PC-9 (cell line): Measurements from ENCODE around the gene NHS. TPM values are rescaled to one million over a fixed set of nuclear protein-coding genes. Genes with fewer than 3 reads are reported as not detected.

Source experiments
- BruUV-seq: library from RNA; stranded (reverse); fragments of 400-500 nt; replicated peaks from 2 replicates; lab custom pipeline; 2021; lab: Mats Ljungman, UMichigan
- CTCF ChIA-PET: fragments of 300-600 bp; sonication (Branson Sonifier 250); formaldehyde crosslinking; loops from one replicate; lab custom pipeline; 2022; ENCODE audit warnings: antibody characterized with exemption; lab: Charles Lee
- POLR2A ChIA-PET: fragments of 300-600 bp; sonication (Branson Sonifier 250); formaldehyde crosslinking; loops from one replicate; lab custom pipeline; 2022; ENCODE audit warnings: antibody characterized with exemption; ENCODE audit not compliant: unreplicated experiment; lab: Charles Lee
- DNase-seq, 2 experiments: peaks; one replicate each; pipeline versions ENCODE4 v3.0.0 to v3.0.0-alpha.2; 2015 to 2022; ENCODE audit warnings: mixed read lengths in 1 of 2
- H2AFZ ChIP-seq: fragments of 200-600 bp; sonication (generic); 2 replicates; pipeline ENCODE4 v1.8.1; 2017; ENCODE audit warnings: antibody characterized with exemption
- H3F3A ChIP-seq: fragments of 200-600 bp; sonication (generic); 2 replicates; pipeline ENCODE4 v1.8.1; 2017; ENCODE audit warnings: antibody characterized with exemption, mild to moderate bottlenecking, low read depth; ENCODE audit not compliant: insufficient read depth
- H3K27ac ChIP-seq: fragments of 200-600 bp; sonication (generic); 2 replicates; pipeline ENCODE4 v1.6.1; 2016; ENCODE audit warnings: mixed run types
- H3K27me3 ChIP-seq: fragments of 200-600 bp; sonication (generic); 2 replicates; pipeline ENCODE4 v1.6.1; 2016; ENCODE audit warnings: low read depth, mixed run types; ENCODE audit not compliant: insufficient read depth
- H3K36me3 ChIP-seq: fragments of 200-600 bp; sonication (generic); 2 replicates; pipeline ENCODE4 v1.6.1; 2016; ENCODE audit warnings: low read depth, mixed run types
- H3K4me1 ChIP-seq: fragments of 200-600 bp; sonication (generic); replicated peaks from 2 replicates; pipeline ENCODE4 v1.6.1; 2016; ENCODE audit warnings: mixed run types; ENCODE audit not compliant: insufficient read depth
- H3K4me2 ChIP-seq: fragments of 200-600 bp; sonication (generic); 2 replicates; pipeline ENCODE4 v1.6.1; 2017; ENCODE audit warnings: mixed run types
- H3K4me3 ChIP-seq: fragments of 200-600 bp; sonication (generic); 2 replicates; pipeline ENCODE4 v1.6.1; 2016; ENCODE audit warnings: mixed run types
- H3K79me2 ChIP-seq: fragments of 200-600 bp; sonication (generic); 2 replicates; pipeline ENCODE4 v1.6.1; 2017; ENCODE audit warnings: low read depth, mixed run types
- H3K9me2 ChIP-seq: fragments of 200-600 bp; sonication (generic); 2 replicates; pipeline ENCODE4 v1.8.1; 2017; ENCODE audit warnings: mild to moderate bottlenecking; ENCODE audit not compliant: insufficient read depth
- H3K9me3 ChIP-seq: fragments of 200-600 bp; sonication (generic); 2 replicates; pipeline ENCODE4 v1.8.1; 2016; ENCODE audit warnings: low read depth; ENCODE audit not compliant: insufficient read depth
- H4K20me1 ChIP-seq: fragments of 200-600 bp; sonication (generic); 2 replicates; pipeline ENCODE4 v1.8.1; 2017; ENCODE audit not compliant: insufficient read depth
- CTCF ChIP-seq: fragments of 200-600 bp; sonication (generic); conservative IDR thresholded peaks from 2 replicates; pipeline ENCODE4 v1.6.1; 2017; ENCODE audit warnings: mixed run types, antibody characterized with exemption, mild to moderate bottlenecking, moderate library complexity
- EZH2 ChIP-seq: fragments of 200-600 bp; sonication (generic); IDR thresholded peaks from 2 replicates; pipeline ENCODE4 v1.8.0; 2017; ENCODE audit warnings: antibody characterized with exemption, low read depth
- intact Hi-C: fragments of 100-400 bp; cut with micrococcal nuclease; formaldehyde crosslinking; loops from one replicate; pipeline ENCODE4 v1.10.0; 2022; ENCODE audit not compliant: unreplicated experiment
- total RNA-seq: library from RNA; stranded (reverse); gene quantifications from 2 replicates; pipeline ENCODE4 v1.2.3, GENCODE V29; 2021

Gene NHS
- total RNA-seq, 1 experiment from 2014 or later: 6.7 TPM

- H2AFZ ChIP-seq: no peak overlapping the region
- no peaks in the 10 kb centered on the region for H3K9me3 ChIP-seq
- TF ChIP-seq CTCF (no peak), EZH2 (no peak)
- DNase-seq: no peak
- H3K9me2 ChIP-seq: no peaks in the 10 kb centered on the region
- H3F3A ChIP-seq: peaks cover 24% of the 10 kb centered on the region; the same call in 1 of the 2 replicates
- no TSS peak for BruUV-seq
- ChIA-PET CTCF (no interaction called here), POLR2A (interaction anchor here (0.6 kb wide), 1 partner anchor 185 kb away, joined by 8 read pairs; no protein-coding TSS in a partner anchor)
- no peaks in the 10 kb centered on the region for H4K20me1 ChIP-seq
- no peak overlapping the region for H3K4me2 ChIP-seq
- H3K79me2 ChIP-seq: 0 out of 2 replicates have a peak, but pooled peaks cover 8% of the 10 kb centered on the region
- intact Hi-C loops: no loop called here
- H3K4me3 ChIP-seq: no peak overlapping the region
- H3K27ac ChIP-seq: no peak overlapping the region
- peaks cover 46% of the 10 kb centered on the region for H3K4me1 ChIP-seq
- H3K27me3 ChIP-seq: no peaks in the 10 kb centered on the region
- H3K36me3 ChIP-seq: no peaks in the 10 kb centered on the region
Observed at GRCh38 chrX:17597836-17598439, 222.9 kb downstream of the NHS start.

DNA sequence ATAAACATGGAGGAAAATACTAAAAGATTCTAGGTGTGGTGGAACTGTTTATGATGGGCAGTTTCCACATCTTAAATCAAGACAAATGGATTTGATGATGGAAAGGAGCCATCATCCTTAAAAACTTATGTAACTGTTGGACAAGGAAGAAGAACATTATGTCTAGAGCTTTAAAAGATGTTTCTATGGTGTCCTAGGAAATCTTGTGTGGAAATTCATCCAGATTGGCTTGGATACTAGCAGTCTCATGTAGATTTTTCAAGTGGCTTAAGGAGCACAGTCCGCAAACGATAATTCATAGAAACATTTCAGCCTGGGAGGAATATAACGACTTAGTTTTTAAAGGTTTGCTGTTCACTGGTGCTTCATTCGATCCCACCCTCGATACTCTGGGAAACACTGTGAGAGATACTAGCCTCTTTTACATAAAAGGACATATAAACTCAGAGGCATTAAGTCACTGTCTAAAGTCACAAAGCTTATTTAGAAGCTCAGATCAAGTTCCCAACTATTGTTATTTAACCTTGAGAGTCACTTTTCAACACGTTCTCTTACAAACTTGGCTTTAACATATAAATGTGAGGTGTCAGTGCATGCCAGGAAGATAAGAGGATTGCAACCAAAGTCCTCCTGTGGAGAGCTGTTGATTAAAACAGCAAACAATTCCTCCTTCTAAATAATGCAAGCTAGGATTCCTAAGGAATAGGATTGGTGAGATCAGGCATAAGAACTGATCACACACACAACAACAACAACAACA is 226.6 kb downstream of the NHS start:
- no peak overlapping the region for H3K27ac ChIP-seq
- H3K4me1 ChIP-seq: peaks cover 27% of the 10 kb centered on the region
- intact Hi-C loops: no loop called here
- DNase-seq: no peak
- CTCF ChIA-PET: no interaction called here
- H3K9me3 ChIP-seq: no peaks in the 10 kb centered on the region
- H3F3A ChIP-seq: peaks cover 2% of the 10 kb centered on the region; the same call in 1 of the 2 replicates
- H3K4me3 ChIP-seq: no peak overlapping the region
- BruUV-seq: no TSS peak
- no peaks in the 10 kb centered on the region for H3K9me2 ChIP-seq
- no peaks in the 10 kb centered on the region for H3K36me3 ChIP-seq
- no peak overlapping the region for H3K4me2 ChIP-seq
- H3K79me2 ChIP-seq: peaks cover 7% of the 10 kb centered on the region; the same call in 1 of the 2 replicates
- H4K20me1 ChIP-seq: no peaks in the 10 kb centered on the region
- H3K27me3 ChIP-seq: no peaks in the 10 kb centered on the region
- POLR2A ChIA-PET: no interaction called here
- TF ChIP-seq CTCF (no peak), EZH2 (no peak)
- no peak overlapping the region for H2AFZ ChIP-seq

DNA sequence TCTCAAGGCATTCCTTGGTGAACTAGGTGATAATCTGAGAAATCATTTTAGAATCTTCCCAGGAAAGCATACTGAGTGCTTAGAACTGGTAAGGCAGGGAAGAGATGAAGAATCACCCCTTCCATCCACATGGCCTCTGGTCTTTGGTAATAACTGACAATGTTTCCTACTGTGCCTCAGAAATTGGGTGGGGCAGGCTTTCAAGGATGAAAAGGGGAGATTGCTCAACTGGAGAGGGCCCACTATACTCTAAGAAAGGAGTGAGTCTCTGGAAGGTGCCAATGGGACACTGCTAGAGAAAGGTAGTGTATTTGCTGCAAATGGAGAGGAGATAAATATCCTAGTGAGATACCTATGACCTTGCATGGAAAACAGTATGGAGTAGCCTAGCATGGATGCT is 227.2 kb downstream of the NHS start:
- no peak for DNase-seq
- Histone ChIP-seq H3K4me3 (no peak overlapping the region), H3K9me2 (no peaks in the 10 kb centered on the region), H3K79me2 (peaks cover 10% of the 10 kb centered on the region; the same call in 1 of the 2 replicates), H3K4me2 (no peak overlapping the region), H3K4me1 (peaks cover 30% of the 10 kb centered on the region), H3K27ac (no peak overlapping the region), H3K9me3 (no peaks in the 10 kb centered on the region), H3F3A (peaks cover 7% of the 10 kb centered on the region; the same call in 1 of the 2 replicates), H2AFZ (no peak overlapping the region), H3K27me3 (no peaks in the 10 kb centered on the region), H4K20me1 (no peaks in the 10 kb centered on the region), H3K36me3 (no peaks in the 10 kb centered on the region)
- no TSS peak for BruUV-seq
- ChIA-PET CTCF (no interaction called here), POLR2A (no interaction called here)
- TF ChIP-seq CTCF (no peak), EZH2 (no peak)
- intact Hi-C loops: no loop called here
